ENCODE data around the gene CFAP47. TPM values are rescaled to one million over a fixed set of nuclear protein-coding genes. Genes with fewer than 3 reads are reported as not detected.

CFAP47 gene
- total RNA-seq, 1 donor = not detected

- no peak for DNase-seq (ENCODE audit: low read depth)
- no peak overlapping the region for H3K4me3 ChIP-seq (ENCODE audit: low read depth, low read length)
- no peak for TF ChIP-seq CTCF (IDR thresholded peaks at IDR 0.05; ENCODE audit: insufficient read depth, low read length)
Observed at GRCh38 chrX:36401774-36402173, 482.2 kb downstream of the CFAP47 start.

GRCh38 chrX:36407836-36408235 is 488.3 kb downstream of the CFAP47 start:
- DNase-seq (ENCODE audit: low read depth) = no peak
- no peak for TF ChIP-seq CTCF (IDR thresholded peaks at IDR 0.05; ENCODE audit: insufficient read depth, low read length)
- no peak overlapping the region for H3K4me3 ChIP-seq (ENCODE audit: low read depth, low read length)

- DNase-seq (ENCODE audit: low read depth) = no peak
- H3K4me3 ChIP-seq (ENCODE audit: low read depth, low read length) = no peak overlapping the region
- TF ChIP-seq CTCF (IDR thresholded peaks at IDR 0.05; ENCODE audit: insufficient read depth, low read length) = no peak
Observed at GRCh38 chrX:36414056-36414455, 494.5 kb downstream of the CFAP47 start.

- DNase-seq (ENCODE audit: low read depth) = no peak
- no peak for TF ChIP-seq CTCF (IDR thresholded peaks at IDR 0.05; ENCODE audit: insufficient read depth, low read length)
- no peak overlapping the region for H3K4me3 ChIP-seq (ENCODE audit: low read depth, low read length)
Observed at GRCh38 chrX:36422368-36422767, 502.8 kb downstream of the CFAP47 start.

GRCh38 chrX:36431819-36432218 is 512.3 kb downstream of the CFAP47 start:
- H3K4me3 ChIP-seq (ENCODE audit: low read depth, low read length) = no peak overlapping the region
- DNase-seq (ENCODE audit: low read depth) = no peak
- TF ChIP-seq CTCF (IDR thresholded peaks at IDR 0.05; ENCODE audit: insufficient read depth, low read length) = no peak

- no peak for DNase-seq (ENCODE audit: low read depth)
- no peak for TF ChIP-seq CTCF (IDR thresholded peaks at IDR 0.05; ENCODE audit: insufficient read depth, low read length)
Observed at GRCh38 chrX:36434522-36434921, 515.0 kb downstream of the CFAP47 start.

More at GRCh38 chrX:36434522-36434921, 515.0 kb downstream of the CFAP47 start:
- no peak overlapping the region for H3K4me3 ChIP-seq (ENCODE audit: low read depth, low read length)

Small RNA genes lying within 50 kb of the gene (small RNA-seq; reads per million reads assigned to genes)
- not detected for gene RNU6-641P

Other genes starting within 250 kb of the CFAP47 start
- not detected in 2 replicates for gene MAGEB16, start 121.4 kb upstream of the CFAP47 start, total RNA-seq (ENCODE audit: low replicate concordance)

Data from fibroblast of the aortic adventitia (primary cell).